GM21737 (cell line): ENCODE measurements around the gene P2RY2.

Experiments
- ATAC-seq: cut with Tn5 transposase; IDR thresholded peaks from one replicate; pipeline ENCODE4 v1.9.1; 2021; ENCODE audit warnings: mild to moderate bottlenecking, moderate library complexity; ENCODE audit not compliant: unreplicated experiment

Gene P2RY2

DNA sequence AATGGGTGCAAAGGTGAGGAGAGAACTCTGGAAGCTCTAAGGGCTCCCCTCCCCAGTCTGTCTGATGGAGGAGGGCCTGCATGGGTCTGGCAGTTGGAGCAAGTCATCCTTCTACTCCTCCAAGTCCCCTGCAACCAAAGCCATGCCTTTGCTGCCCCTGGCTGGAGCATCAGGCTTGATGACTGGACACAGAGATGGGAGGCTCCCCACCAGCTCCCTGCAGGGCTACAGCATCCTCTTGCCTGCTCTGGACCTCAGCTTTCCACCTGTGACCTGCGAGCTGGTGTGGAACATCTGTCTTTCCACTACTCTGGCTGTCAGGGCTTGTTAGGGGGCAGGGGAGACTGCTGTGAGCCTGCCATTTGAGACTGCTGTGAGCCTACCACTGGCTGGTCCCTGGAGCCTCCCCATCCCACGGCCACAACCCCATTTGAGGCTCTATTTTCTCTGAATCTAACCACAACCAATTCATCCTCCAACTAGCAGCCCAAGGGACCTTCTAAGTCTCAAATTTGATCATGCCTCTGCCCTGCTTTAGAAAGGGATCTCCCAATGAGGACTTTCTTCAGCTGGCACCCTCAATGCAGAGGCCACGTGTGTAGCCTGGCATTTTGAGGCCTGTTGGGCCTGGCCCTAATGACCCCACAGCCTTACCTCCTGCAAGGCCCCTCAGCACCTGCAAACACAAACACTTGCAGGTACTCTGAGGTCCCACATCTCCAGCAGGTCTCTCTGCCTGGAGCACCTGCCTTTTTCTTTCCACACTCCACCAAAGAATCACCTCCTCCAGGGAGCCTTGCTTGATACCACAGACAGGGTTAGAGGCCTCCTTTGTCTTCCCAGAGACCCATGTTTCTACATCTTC lies 63.9 kb downstream of the P2RY2 start:
- no peak for ATAC-seq

DNA sequence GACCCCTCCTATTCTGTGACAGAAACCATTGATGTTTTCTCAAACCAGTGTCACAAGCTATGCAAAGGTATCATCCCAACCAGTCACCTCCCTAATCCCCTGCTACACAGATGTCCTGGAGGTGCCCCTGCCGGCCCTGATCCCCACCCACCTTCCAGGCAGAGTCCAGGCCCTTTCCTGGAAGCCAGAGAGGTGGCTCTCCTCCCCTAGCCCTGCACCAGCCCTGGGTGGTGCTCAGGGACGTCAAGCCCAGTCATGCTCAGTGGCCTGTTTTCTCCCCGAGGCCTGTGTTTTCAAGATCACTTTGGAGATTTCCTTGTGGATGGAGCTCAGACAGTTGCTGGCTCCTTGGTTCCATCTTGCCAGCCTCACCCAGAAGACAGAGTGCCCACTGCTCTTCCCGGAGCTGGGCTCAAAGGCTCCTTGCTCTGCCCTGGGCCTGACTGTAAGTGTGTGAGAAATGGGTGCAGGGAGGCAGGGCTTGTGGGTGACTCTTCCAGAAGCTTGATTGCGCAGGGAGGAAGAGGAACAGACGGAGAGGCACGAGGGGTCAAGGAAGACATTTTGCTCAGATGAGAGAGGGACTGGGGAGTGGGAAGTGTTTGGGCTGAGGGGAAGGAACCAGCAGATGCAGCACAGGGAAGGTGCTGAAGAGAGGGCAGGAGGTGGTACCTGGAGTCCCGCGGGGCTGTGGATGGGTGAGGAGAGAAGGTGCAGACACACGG lies 65.4 kb downstream of the P2RY2 start:
- ATAC-seq: no peak

DNA sequence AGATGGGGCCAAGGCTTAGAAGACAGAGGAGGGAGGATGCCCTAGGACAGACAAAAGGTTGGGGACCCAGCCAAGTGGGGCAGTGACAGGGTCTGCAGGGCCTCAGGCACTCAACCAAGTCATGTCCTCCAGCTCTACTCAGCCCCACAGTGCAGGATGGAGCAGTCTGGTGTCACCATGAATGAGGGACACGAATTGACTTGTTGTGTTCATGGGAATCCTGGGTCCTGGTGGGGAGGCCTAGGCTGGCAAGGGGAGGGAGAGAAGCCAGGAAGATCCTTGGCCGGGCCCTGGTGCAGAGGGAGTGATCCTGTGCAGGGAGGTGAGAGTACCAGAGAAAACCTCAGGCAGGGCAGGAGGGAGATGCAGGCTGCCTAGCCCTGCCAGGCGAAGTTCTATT lies 66.0 kb downstream of the P2RY2 start:
- no peak for ATAC-seq

DNA sequence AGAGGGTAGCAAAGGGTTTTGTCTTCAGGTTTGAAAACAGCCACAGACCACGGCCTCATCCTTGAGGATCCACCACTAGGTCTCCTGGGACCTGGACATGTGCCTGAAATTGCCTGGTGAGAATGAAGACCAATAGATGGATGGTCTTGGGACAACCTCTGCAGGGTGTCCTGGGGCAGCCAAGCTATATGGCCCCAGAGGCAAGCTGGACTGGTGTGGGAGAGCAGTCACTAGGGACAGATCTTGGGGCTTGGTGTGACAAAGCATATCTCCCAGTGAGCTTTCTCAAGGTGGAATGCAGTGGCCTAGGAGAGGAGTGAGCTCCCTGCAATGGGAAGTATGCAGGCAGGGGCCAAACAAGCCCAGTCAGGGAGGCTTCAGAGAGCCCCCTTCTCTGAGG lies 67.6 kb downstream of the P2RY2 start:
- no peak for ATAC-seq
